IPS-15b (cell line): ENCODE data around the gene CACNA1C.

Experiments used
- H3K27me3 ChIP-seq: one replicate; pipeline ENCODE4 v1.6.1; 2013; ENCODE audit warnings: low read length; ENCODE audit not compliant: control insufficient read depth, insufficient read depth
- H3K36me3 ChIP-seq: one replicate; pipeline ENCODE4 v1.6.1; 2013; ENCODE audit warnings: low read length; ENCODE audit not compliant: control insufficient read depth, insufficient read depth
- H3K4me1 ChIP-seq: one replicate; pipeline ENCODE4 v1.6.1; 2013; ENCODE audit warnings: mild to moderate bottlenecking, low read length; ENCODE audit not compliant: control insufficient read depth, insufficient read depth
- H3K4me3 ChIP-seq: one replicate; pipeline ENCODE4 v1.5.1; 2013; ENCODE audit warnings: low read depth, low read length
- H3K9ac ChIP-seq: one replicate; pipeline ENCODE4 v1.6.1; 2013; ENCODE audit warnings: low read depth, mild to moderate bottlenecking, low read length
- H3K9me3 ChIP-seq: one replicate; pipeline ENCODE4 v1.6.1; 2013; ENCODE audit warnings: mild to moderate bottlenecking, low read length; ENCODE audit not compliant: control insufficient read depth, insufficient read depth

CACNA1C gene

GRCh38 chr12:2354151-2354991 lies 301.6 kb downstream of the CACNA1C start:
- Histone ChIP-seq H3K4me1 (no peaks in the 10 kb centered on the region), H3K9ac (no peak overlapping the region), H3K9me3 (no peaks in the 10 kb centered on the region), H3K27me3 (no peaks in the 10 kb centered on the region), H3K4me3 (no peak overlapping the region), H3K36me3 (no peaks in the 10 kb centered on the region)

GRCh38 chr12:2355198-2355597 lies 302.4 kb downstream of the CACNA1C start:
- no peaks in the 10 kb centered on the region for H3K4me1 ChIP-seq
- no peak overlapping the region for H3K4me3 ChIP-seq
- no peaks in the 10 kb centered on the region for H3K36me3 ChIP-seq
- no peak overlapping the region for H3K9ac ChIP-seq
- no peaks in the 10 kb centered on the region for H3K9me3 ChIP-seq
- H3K27me3 ChIP-seq: no peaks in the 10 kb centered on the region

GRCh38 chr12:2355604-2356003 lies 302.8 kb downstream of the CACNA1C start:
- Histone ChIP-seq H3K36me3 (no peaks in the 10 kb centered on the region), H3K4me3 (no peak overlapping the region), H3K9ac (no peak overlapping the region), H3K4me1 (no peaks in the 10 kb centered on the region), H3K27me3 (no peaks in the 10 kb centered on the region), H3K9me3 (no peaks in the 10 kb centered on the region)

GRCh38 chr12:2356601-2357125 lies 303.9 kb downstream of the CACNA1C start:
- Histone ChIP-seq H3K4me1 (no peaks in the 10 kb centered on the region), H3K36me3 (no peaks in the 10 kb centered on the region), H3K9ac (no peak overlapping the region), H3K9me3 (no peaks in the 10 kb centered on the region), H3K4me3 (no peak overlapping the region), H3K27me3 (no peaks in the 10 kb centered on the region)

- no peaks in the 10 kb centered on the region for H3K9me3 ChIP-seq
- H3K27me3 ChIP-seq: no peaks in the 10 kb centered on the region
These were observed 306.3 kb downstream of the CACNA1C start for GRCh38 chr12:2358986-2359658.

GRCh38 chr12:2359725-2360629 lies 307.2 kb downstream of the CACNA1C start:
- Histone ChIP-seq H3K9me3 (no peaks in the 10 kb centered on the region), H3K4me1 (no peaks in the 10 kb centered on the region), H3K36me3 (no peaks in the 10 kb centered on the region), H3K27me3 (no peaks in the 10 kb centered on the region), H3K9ac (no peak overlapping the region), H3K4me3 (no peak overlapping the region)

More at GRCh38 chr12:2358986-2359658, 306.3 kb downstream of the CACNA1C start:
- no peak overlapping the region for H3K9ac ChIP-seq
- no peak overlapping the region for H3K4me3 ChIP-seq
- no peaks in the 10 kb centered on the region for H3K4me1 ChIP-seq
- no peaks in the 10 kb centered on the region for H3K36me3 ChIP-seq

GRCh38 chr12:2360630-2361170 lies 307.9 kb downstream of the CACNA1C start:
- H3K4me3 ChIP-seq: no peak overlapping the region
- H3K9ac ChIP-seq: no peak overlapping the region
- no peaks in the 10 kb centered on the region for H3K27me3 ChIP-seq
- H3K9me3 ChIP-seq: no peaks in the 10 kb centered on the region
- no peaks in the 10 kb centered on the region for H3K36me3 ChIP-seq
- H3K4me1 ChIP-seq: no peaks in the 10 kb centered on the region

GRCh38 chr12:2363836-2364609 lies 311.2 kb downstream of the CACNA1C start:
- Histone ChIP-seq H3K9ac (no peak overlapping the region), H3K4me3 (no peak overlapping the region), H3K36me3 (no peaks in the 10 kb centered on the region), H3K4me1 (no peaks in the 10 kb centered on the region), H3K27me3 (no peaks in the 10 kb centered on the region), H3K9me3 (peaks cover 5% of the 10 kb centered on the region)

GRCh38 chr12:2364631-2365051 lies 311.9 kb downstream of the CACNA1C start:
- Histone ChIP-seq H3K4me3 (no peak overlapping the region), H3K9ac (no peak overlapping the region), H3K27me3 (no peaks in the 10 kb centered on the region), H3K4me1 (no peaks in the 10 kb centered on the region), H3K9me3 (peaks cover 5% of the 10 kb centered on the region), H3K36me3 (no peaks in the 10 kb centered on the region)

GRCh38 chr12:2366711-2367110 lies 313.9 kb downstream of the CACNA1C start:
- Histone ChIP-seq H3K9ac (no peak overlapping the region), H3K27me3 (no peaks in the 10 kb centered on the region), H3K36me3 (no peaks in the 10 kb centered on the region), H3K4me1 (no peaks in the 10 kb centered on the region), H3K4me3 (no peak overlapping the region), H3K9me3 (peaks cover 5% of the 10 kb centered on the region)
